ENCODE results near the gene CNDP1. TPM values are rescaled to one million over a fixed set of nuclear protein-coding genes. Genes with fewer than 3 reads are reported as not detected.

CNDP1 gene
- polyA plus RNA-seq, 1 donor from 2014 or later, result 2.1 TPM

DNA sequence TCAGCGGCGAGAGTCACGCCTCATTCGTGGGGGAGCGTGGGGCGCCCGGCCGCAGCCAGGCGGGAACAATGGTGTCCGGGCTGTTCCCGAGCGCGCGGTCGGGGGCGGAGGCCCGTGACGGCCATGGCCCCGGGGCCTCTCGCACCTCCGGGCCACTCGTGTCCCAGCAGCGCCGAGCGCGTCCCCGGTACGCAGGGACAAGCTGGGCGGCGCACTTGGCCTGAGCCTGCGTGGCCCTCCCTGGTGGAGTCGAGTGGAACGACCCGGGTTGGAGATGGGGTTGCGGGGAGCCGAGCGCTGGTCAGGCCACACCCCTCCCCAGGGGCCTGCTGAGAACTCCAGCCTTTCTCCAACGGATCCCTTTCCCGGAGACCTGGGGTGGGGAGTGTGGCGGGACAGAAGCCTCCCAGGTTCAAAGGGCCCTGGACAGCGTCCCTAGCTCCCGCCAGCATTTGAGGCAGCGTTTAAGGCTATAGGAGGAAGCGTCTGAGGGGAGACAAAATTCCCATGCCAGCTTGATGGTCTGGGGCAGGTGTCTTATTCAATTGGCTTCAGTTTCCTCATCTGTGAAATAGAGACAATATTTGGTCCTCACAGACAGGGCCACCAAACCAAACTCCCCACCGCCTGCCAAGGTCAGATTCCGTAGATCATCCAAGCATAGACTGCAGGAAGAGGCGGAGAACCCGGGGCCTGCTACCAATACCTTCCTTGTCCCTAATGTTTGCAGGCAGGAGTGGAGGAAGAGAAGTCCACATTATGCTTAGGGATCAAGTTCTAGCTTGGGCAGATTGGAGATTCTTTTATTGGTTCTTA is 37.6 kb upstream of the CNDP1 start:
- peak overlapping the region; percentile 75 for H3K27ac ChIP-seq (ENCODE audit: low read length)
- no peaks in the 10 kb centered on the region for H3K36me3 ChIP-seq (ENCODE audit: insufficient read depth, low read length)
- H3K9me2 ChIP-seq (ENCODE audit: insufficient read depth, low read length), result no peaks in the 10 kb centered on the region
- no peaks in the 10 kb centered on the region for H4K20me1 ChIP-seq (ENCODE audit: insufficient read depth)
- H3K79me2 ChIP-seq (replicated peaks; ENCODE audit: insufficient read depth, low read length), result peaks cover 21% of the 10 kb centered on the region
- H2AFZ ChIP-seq (ENCODE audit: low read depth, low read length), result peak overlapping the region; percentile 91
- no peaks in the 10 kb centered on the region for H3F3A ChIP-seq (ENCODE audit: insufficient read depth, low read length, poor library complexity, severe bottlenecking)
- no peak for TF ChIP-seq RAD21 (conservative IDR thresholded peaks at IDR 0.05)
- TF ChIP-seq POLR2AphosphoS5 (IDR thresholded peaks at IDR 0.05), result no peak
- no peak for TF ChIP-seq SMC3 (conservative IDR thresholded peaks at IDR 0.05; ENCODE audit: poor library complexity)
- TF ChIP-seq EZH2 (IDR thresholded peaks at IDR 0.05; ENCODE audit: borderline replicate concordance, insufficient read depth, low read length, poor library complexity, severe bottlenecking), result no peak
- TF ChIP-seq, protein P1, sequence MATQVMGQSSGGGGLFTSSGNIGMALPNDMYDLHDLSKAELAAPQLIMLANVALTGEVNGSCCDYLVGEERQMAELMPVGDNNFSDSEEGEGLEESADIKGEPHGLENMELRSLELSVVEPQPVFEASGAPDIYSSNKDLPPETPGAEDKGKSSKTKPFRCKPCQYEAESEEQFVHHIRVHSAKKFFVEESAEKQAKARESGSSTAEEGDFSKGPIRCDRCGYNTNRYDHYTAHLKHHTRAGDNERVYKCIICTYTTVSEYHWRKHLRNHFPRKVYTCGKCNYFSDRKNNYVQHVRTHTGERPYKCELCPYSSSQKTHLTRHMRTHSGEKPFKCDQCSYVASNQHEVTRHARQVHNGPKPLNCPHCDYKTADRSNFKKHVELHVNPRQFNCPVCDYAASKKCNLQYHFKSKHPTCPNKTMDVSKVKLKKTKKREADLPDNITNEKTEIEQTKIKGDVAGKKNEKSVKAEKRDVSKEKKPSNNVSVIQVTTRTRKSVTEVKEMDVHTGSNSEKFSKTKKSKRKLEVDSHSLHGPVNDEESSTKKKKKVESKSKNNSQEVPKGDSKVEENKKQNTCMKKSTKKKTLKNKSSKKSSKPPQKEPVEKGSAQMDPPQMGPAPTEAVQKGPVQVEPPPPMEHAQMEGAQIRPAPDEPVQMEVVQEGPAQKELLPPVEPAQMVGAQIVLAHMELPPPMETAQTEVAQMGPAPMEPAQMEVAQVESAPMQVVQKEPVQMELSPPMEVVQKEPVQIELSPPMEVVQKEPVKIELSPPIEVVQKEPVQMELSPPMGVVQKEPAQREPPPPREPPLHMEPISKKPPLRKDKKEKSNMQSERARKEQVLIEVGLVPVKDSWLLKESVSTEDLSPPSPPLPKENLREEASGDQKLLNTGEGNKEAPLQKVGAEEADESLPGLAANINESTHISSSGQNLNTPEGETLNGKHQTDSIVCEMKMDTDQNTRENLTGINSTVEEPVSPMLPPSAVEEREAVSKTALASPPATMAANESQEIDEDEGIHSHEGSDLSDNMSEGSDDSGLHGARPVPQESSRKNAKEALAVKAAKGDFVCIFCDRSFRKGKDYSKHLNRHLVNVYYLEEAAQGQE (IDR thresholded peaks at IDR 0.05; ENCODE audit: borderline replicate concordance), result peak; percentile 41
- TF ChIP-seq MXI1 (conservative IDR thresholded peaks at IDR 0.05; ENCODE audit: poor library complexity, severe bottlenecking), result peak; percentile 59
- TF ChIP-seq TAF1 (IDR thresholded peaks at IDR 0.05; ENCODE audit: low read depth), result no peak
- no peak for TF ChIP-seq EP300 (conservative IDR thresholded peaks at IDR 0.05; ENCODE audit: poor library complexity, severe bottlenecking)
- TF ChIP-seq, protein P2, sequence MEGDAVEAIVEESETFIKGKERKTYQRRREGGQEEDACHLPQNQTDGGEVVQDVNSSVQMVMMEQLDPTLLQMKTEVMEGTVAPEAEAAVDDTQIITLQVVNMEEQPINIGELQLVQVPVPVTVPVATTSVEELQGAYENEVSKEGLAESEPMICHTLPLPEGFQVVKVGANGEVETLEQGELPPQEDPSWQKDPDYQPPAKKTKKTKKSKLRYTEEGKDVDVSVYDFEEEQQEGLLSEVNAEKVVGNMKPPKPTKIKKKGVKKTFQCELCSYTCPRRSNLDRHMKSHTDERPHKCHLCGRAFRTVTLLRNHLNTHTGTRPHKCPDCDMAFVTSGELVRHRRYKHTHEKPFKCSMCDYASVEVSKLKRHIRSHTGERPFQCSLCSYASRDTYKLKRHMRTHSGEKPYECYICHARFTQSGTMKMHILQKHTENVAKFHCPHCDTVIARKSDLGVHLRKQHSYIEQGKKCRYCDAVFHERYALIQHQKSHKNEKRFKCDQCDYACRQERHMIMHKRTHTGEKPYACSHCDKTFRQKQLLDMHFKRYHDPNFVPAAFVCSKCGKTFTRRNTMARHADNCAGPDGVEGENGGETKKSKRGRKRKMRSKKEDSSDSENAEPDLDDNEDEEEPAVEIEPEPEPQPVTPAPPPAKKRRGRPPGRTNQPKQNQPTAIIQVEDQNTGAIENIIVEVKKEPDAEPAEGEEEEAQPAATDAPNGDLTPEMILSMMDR (IDR thresholded peaks at IDR 0.05; ENCODE audit: poor library complexity, severe bottlenecking), result peak; percentile 44
- H3K9me3 ChIP-seq (ENCODE audit: low read length), result no peaks in the 10 kb centered on the region
- H3K4me2 ChIP-seq (ENCODE audit: low read length), result peak overlapping the region; percentile 98
- peak overlapping the region; percentile 94 for H3K9ac ChIP-seq (ENCODE audit: low read length)
- H3K4me3 ChIP-seq (ENCODE audit: low read length), result peak overlapping the region; percentile 100
- no peaks in the 10 kb centered on the region for H3K27me3 ChIP-seq (ENCODE audit: insufficient read depth, low read depth, low read length)

DNA sequence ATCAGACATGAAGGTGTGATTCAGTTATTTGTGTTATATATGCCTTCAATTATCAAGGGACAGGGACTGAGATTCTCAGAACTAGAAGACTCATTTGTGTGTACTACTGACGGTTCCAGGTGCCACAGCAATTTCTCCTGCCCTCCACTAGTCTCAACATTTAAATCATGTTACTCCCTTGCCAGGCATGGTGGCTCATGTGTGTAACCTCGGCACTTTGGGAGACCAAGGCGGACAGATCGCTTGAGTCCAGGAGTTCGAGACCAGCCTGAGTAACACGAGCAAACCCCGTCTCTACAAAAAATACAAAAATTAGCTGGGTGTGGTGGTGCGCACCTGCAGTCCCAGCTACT is 37.0 kb upstream of the CNDP1 start:
- H3K36me3 ChIP-seq (ENCODE audit: insufficient read depth, low read length), result no peaks in the 10 kb centered on the region
- H3K4me3 ChIP-seq (ENCODE audit: low read length), result peak overlapping the region; percentile 100
- TF ChIP-seq MXI1 (conservative IDR thresholded peaks at IDR 0.05; ENCODE audit: poor library complexity, severe bottlenecking) (no peak), TAF1 (IDR thresholded peaks at IDR 0.05; ENCODE audit: low read depth) (no peak), EZH2 (IDR thresholded peaks at IDR 0.05; ENCODE audit: borderline replicate concordance, insufficient read depth, low read length, poor library complexity, severe bottlenecking) (no peak), EP300 (conservative IDR thresholded peaks at IDR 0.05; ENCODE audit: poor library complexity, severe bottlenecking) (no peak), SMC3 (conservative IDR thresholded peaks at IDR 0.05; ENCODE audit: poor library complexity) (no peak), POLR2AphosphoS5 (IDR thresholded peaks at IDR 0.05) (no peak), RAD21 (conservative IDR thresholded peaks at IDR 0.05) (no peak)
- TF ChIP-seq, protein P2 (IDR thresholded peaks at IDR 0.05; ENCODE audit: poor library complexity, severe bottlenecking), result no peak
- TF ChIP-seq, protein P1 (IDR thresholded peaks at IDR 0.05; ENCODE audit: borderline replicate concordance), result no peak
- H3K4me2 ChIP-seq (ENCODE audit: low read length), result peak overlapping the region; percentile 98
- peak overlapping the region; percentile 94 for H3K9ac ChIP-seq (ENCODE audit: low read length)
- H3K79me2 ChIP-seq (replicated peaks; ENCODE audit: insufficient read depth, low read length), result peaks cover 21% of the 10 kb centered on the region
- H3F3A ChIP-seq (ENCODE audit: insufficient read depth, low read length, poor library complexity, severe bottlenecking), result no peaks in the 10 kb centered on the region
- H3K9me3 ChIP-seq (ENCODE audit: low read length), result no peaks in the 10 kb centered on the region
- peak overlapping the region; percentile 75 for H3K27ac ChIP-seq (ENCODE audit: low read length)
- H3K27me3 ChIP-seq (ENCODE audit: insufficient read depth, low read depth, low read length), result no peaks in the 10 kb centered on the region
- no peaks in the 10 kb centered on the region for H4K20me1 ChIP-seq (ENCODE audit: insufficient read depth)
- H2AFZ ChIP-seq (ENCODE audit: low read depth, low read length), result peak overlapping the region; percentile 91
- no peaks in the 10 kb centered on the region for H3K9me2 ChIP-seq (ENCODE audit: insufficient read depth, low read length)
